HepG2 (cell line): ENCODE results near the gene SIK3. TPM values are rescaled to one million over a fixed set of nuclear protein-coding genes. Genes with fewer than 3 reads are reported as not detected.

Experiments
- AHDC1 ChIP-seq: sonication (generic); formaldehyde crosslinking; IDR thresholded peaks from 2 replicates; pipeline ENCODE4 v1.5.1; 2020; ENCODE audit warnings: mild to moderate bottlenecking, missing genetic modification reagents, borderline replicate concordance
- ARID5B ChIP-seq: IDR thresholded peaks from 2 replicates; pipeline ENCODE4 v1.4.0; 2020; ENCODE audit warnings: mild to moderate bottlenecking, missing genetic modification reagents
- ATAD3A ChIP-seq: sonication (generic); formaldehyde crosslinking; IDR thresholded peaks from 2 replicates; pipeline ENCODE4 v1.4.0; 2020; ENCODE audit warnings: missing genetic modification reagents
- DRAP1 ChIP-seq: IDR thresholded peaks from 2 replicates; pipeline ENCODE4 v1.6.1; 2016; ENCODE audit warnings: missing genetic modification reagents, missing compliant biosample characterization
- FOXA1 ChIP-seq, 2 experiments: fragments of 450-650 bp in 1 of 2; sonication (generic) in 1 of 2; formaldehyde crosslinking in 1 of 2; IDR thresholded peaks; 2 replicates each; pipeline versions ENCODE4 v1.4.0 to v1.6.1; 2016 to 2020; ENCODE audit warnings: missing genetic modification reagents in 1 of 2
- GATAD2A ChIP-seq: IDR thresholded peaks from 2 replicates; pipeline ENCODE4 v1.6.1; 2016
- HNF4A ChIP-seq: sonication (generic); formaldehyde crosslinking; IDR thresholded peaks from 2 replicates; pipeline ENCODE4 v1.4.0; 2020; ENCODE audit warnings: missing genetic modification reagents
- HNF4G ChIP-seq, 2 experiments: sonication (generic) in 1 of 2; formaldehyde crosslinking in 1 of 2; IDR thresholded peaks; 2 replicates each; pipeline versions ENCODE4 v1.4.0 to v1.6.1; 2011 to 2020; ENCODE audit warnings: borderline replicate concordance in 2 of 2, low read depth in 2 of 2, mild to moderate bottlenecking in 2 of 2, low read length in 1 of 2, missing genetic modification reagents in 1 of 2, moderate library complexity in 1 of 2
- NR2F1 ChIP-seq, 2 experiments: fragments of 450-650 bp in 1 of 2; formaldehyde crosslinking in 1 of 2; IDR thresholded peaks; 2 replicates each; pipeline versions ENCODE4 v1.5.0 to v1.6.1; 2016 to 2020; ENCODE audit warnings: mild to moderate bottlenecking in 1 of 2, missing compliant biosample characterization in 1 of 2, missing genetic modification reagents in 1 of 2, moderate library complexity in 1 of 2
- RXRB ChIP-seq: IDR thresholded peaks from 2 replicates; pipeline ENCODE4 v1.6.1; 2016; ENCODE audit warnings: borderline replicate concordance, missing genetic modification reagents, missing compliant biosample characterization
- SALL1 ChIP-seq: sonication (generic); formaldehyde crosslinking; IDR thresholded peaks from 2 replicates; pipeline ENCODE4 v1.8.0; 2022; ENCODE audit warnings: mild to moderate bottlenecking, missing genetic modification reagents
- SOX5 ChIP-seq: IDR thresholded peaks from 2 replicates; pipeline ENCODE4 v1.6.1; 2016; ENCODE audit warnings: borderline replicate concordance
- ZNF496 ChIP-seq: sonication (generic); formaldehyde crosslinking; IDR thresholded peaks from 2 replicates; pipeline ENCODE4 v1.8.1; 2023; ENCODE audit warnings: mild to moderate bottlenecking, moderate library complexity, missing genetic modification reagents; ENCODE audit not compliant: insufficient replicate concordance
- ZNF614 ChIP-seq: IDR thresholded peaks from 2 replicates; pipeline ENCODE4 v1.6.1; 2018; ENCODE audit warnings: missing biosample characterization, missing genetic modification reagents, inconsistent platforms, borderline replicate concordance
- ZNF672 ChIP-seq: sonication (generic); formaldehyde crosslinking; IDR thresholded peaks from 2 replicates; pipeline ENCODE4 v1.8.1; 2022; ENCODE audit warnings: missing genetic modification reagents
- polyA plus RNA-seq, 8 experiments: library from polyadenylated mRNA; depleted of rRNA in 3 of 8; stranded (reverse) in 7 of 8; unstranded in 1 of 8; fragments of >200 nt; fragmentation: Illumina TruSeq in 4 of 8; extraction: Trizol in 4 of 8; gene quantifications; 2 replicates each; pipeline versions ENCODE4 v1.2.1 to v1.2.3, GENCODE V29; 2011 to 2016; ENCODE audit warnings: low read depth in 4 of 8, missing spikeins in 1 of 8, mixed read lengths in 1 of 8; ENCODE audit not compliant: insufficient read depth in 1 of 8
- total RNA-seq, 5 experiments: library from RNA; depleted of rRNA; stranded (reverse); fragments of >200 nt; fragmentation: Illumina TruSeq; extraction: Trizol; gene quantifications; 2 replicates each; pipeline ENCODE4 v1.2.3, GENCODE V29; 2016; ENCODE audit warnings: low read depth in 1 of 5

The SIK3 gene
- total and polyA plus RNA-seq, 2 of the 13 experiments (the other 11 are each of a cell fraction or from before 2014, with no cell fraction given): 5.7 to 9.8 TPM

- TF ChIP-seq AHDC1 (CRISPR knock-in tag) (peak; percentile 35; the same call in 1 of the 2 replicates), ARID5B (CRISPR knock-in tag) (peak; percentile 62), SOX5 (CRISPR knock-in tag) (peak; percentile 28; the same call in 1 of the 2 replicates), ZNF496 (CRISPR knock-in tag) (no peak), DRAP1 (CRISPR knock-in tag) (no peak), ZNF614 (no peak), RXRB (CRISPR knock-in tag) (peak; percentile 14; the same call in 1 of the 2 replicates), HNF4G (IDR thresholded peaks at IDR 0.05; ENCODE audit: borderline replicate concordance, low read depth, low read length) (peak; percentile 72), HNF4G (CRISPR knock-in tag; IDR thresholded peaks at IDR 0.05; ENCODE audit: borderline replicate concordance, low read depth) (0 out of 2 replicates have a peak, but pooled peaks have one; percentile 51), FOXA1 (IDR thresholded peaks at IDR 0.05) (no peak), FOXA1 (CRISPR knock-in tag; IDR thresholded peaks at IDR 0.05) (0 out of 2 replicates have a peak, but pooled peaks have one; percentile 18), ATAD3A (CRISPR knock-in tag) (no peak), HNF4A (CRISPR knock-in tag) (peak; percentile 84), SALL1 (CRISPR knock-in tag) (peak; percentile 34; the same call in 1 of the 2 replicates), ZNF672 (no peak), NR2F1 (CRISPR knock-in tag; IDR thresholded peaks at IDR 0.05) (peak; percentile 21 to 60; a peak in 3 of 4 replicates), GATAD2A (CRISPR knock-in tag) (peak; percentile 67)
- TF ChIP-seq, all 625 proteins: peak for 32
Observed at GRCh38 chr11:116928845-116929244, 169.4 kb downstream of the SIK3 start (continued).
